ENCODE results near the gene LRP1-AS. TPM values are rescaled to one million over a fixed set of nuclear protein-coding genes. Genes with fewer than 3 reads are reported as not detected.
"Not testable (repeated sequence)": the region's sequence is repeated elsewhere in the genome, so short reads cannot be mapped to it uniquely, and the experiment has no call there.

LRP1-AS gene
- total and polyA plus RNA-seq, 4 donors = not detected

- intact Hi-C loops (cut with DNase I) = no loop called here
- WGBS, 2 donors = 0 to 1% methylated on average over 36 to 57 of the region's 57 CpGs
- H3K4me3 ChIP-seq (ENCODE audit: low read length in 2 of 2) = peak within 1 kb of the TSS; percentile 94 to 98
- H3K27ac ChIP-seq (ENCODE audit: low read depth in 1 of 2, low read length in 2 of 2) = peak within 1 kb of the TSS; percentile 31 to 88
- H3K36me3 ChIP-seq (ENCODE audit: control insufficient read depth in 1 of 2, insufficient read depth in 2 of 2, low read length in 1 of 2) = no peaks in the 10 kb centered on the region
- DNase-seq (peak; percentile 91 to 96), ATAC-seq (ENCODE audit: low FRiP score) (peak; percentile 88)
- H3K4me1 ChIP-seq (ENCODE audit: control insufficient read depth in 1 of 2, insufficient read depth in 2 of 2, low read length in 2 of 2) = peaks cover 4 to 8% of the 10 kb centered on the region in 2 donors
- no peaks in the 10 kb centered on the region for H3K27me3 ChIP-seq (ENCODE audit: control insufficient read depth in 1 of 2, insufficient read depth in 2 of 2, low read length in 1 of 2)
- H3K9me3 ChIP-seq (ENCODE audit: control insufficient read depth, low read length) = no peaks in the 10 kb centered on the region
Observed at GRCh38 chr12:57127726-57128518, 19.5 kb downstream of the LRP1-AS start, which contains the start of gene LRP1. Gene LRP1, plus strand, starts transcription at chr12:57128483. Its CDS starts 482 bp downstream, at chr12:57128965.

- DNase-seq (peak; percentile 88 to 89), ATAC-seq (ENCODE audit: low FRiP score) (peak; percentile 55)
- H3K4me1 ChIP-seq (ENCODE audit: control insufficient read depth in 1 of 2, insufficient read depth in 2 of 2, low read length in 2 of 2) = peaks cover 4% of the 10 kb centered on the region in 2 donors
- peak overlapping the region in 1 of 2 donors; percentile 23 for H3K27ac ChIP-seq (ENCODE audit: low read depth in 1 of 2, low read length in 2 of 2)
- no peaks in the 10 kb centered on the region for H3K27me3 ChIP-seq (ENCODE audit: control insufficient read depth in 1 of 2, insufficient read depth in 2 of 2, low read length in 1 of 2)
- H3K4me3 ChIP-seq (ENCODE audit: low read length in 2 of 2) = peak overlapping the region; percentile 55 to 94
- 2 to 3% methylated on average over 26 of the region's 26 CpGs for WGBS, 2 donors
- intact Hi-C loops (cut with DNase I) = no loop called here
- no peaks in the 10 kb centered on the region for H3K36me3 ChIP-seq (ENCODE audit: control insufficient read depth in 1 of 2, insufficient read depth in 2 of 2, low read length in 1 of 2)
- H3K9me3 ChIP-seq (ENCODE audit: control insufficient read depth, low read length) = no peaks in the 10 kb centered on the region
Observed at GRCh38 chr12:57127101-57127725, 20.2 kb downstream of the LRP1-AS start.

- H3K27ac ChIP-seq (ENCODE audit: low read depth in 1 of 2, low read length in 2 of 2) = peak overlapping the region in 1 of 2 donors; percentile 13
- no peak for DNase-seq
- intact Hi-C loops (cut with DNase I) = no loop called here
Observed at GRCh38 chr12:57126561-57126960, 20.9 kb downstream of the LRP1-AS start.

GRCh38 chr12:57126061-57126460, 21.4 kb downstream of the LRP1-AS start:
- Histone ChIP-seq H3K4me1 (ENCODE audit: control insufficient read depth in 1 of 2, insufficient read depth in 2 of 2, low read length in 2 of 2) (peaks cover 2 to 4% of the 10 kb centered on the region in 2 donors), H3K27me3 (ENCODE audit: control insufficient read depth in 1 of 2, insufficient read depth in 2 of 2, low read length in 1 of 2) (no peaks in the 10 kb centered on the region), H3K4me3 (ENCODE audit: low read length in 2 of 2) (no peak overlapping the region), H3K9me3 (ENCODE audit: control insufficient read depth, low read length) (no peaks in the 10 kb centered on the region), H3K27ac (ENCODE audit: low read depth in 1 of 2, low read length in 2 of 2) (no peak overlapping the region), H3K36me3 (ENCODE audit: control insufficient read depth in 1 of 2, insufficient read depth in 2 of 2, low read length in 1 of 2) (no peaks in the 10 kb centered on the region)
- intact Hi-C loops (cut with DNase I) = no loop called here
- no peak for ATAC-seq (ENCODE audit: low FRiP score)
- DNase-seq = no peak
- 94% methylated on average over 11 of the region's 11 CpGs for WGBS, 2 donors

More at GRCh38 chr12:57126561-57126960, 20.9 kb downstream of the LRP1-AS start:
- no peaks in the 10 kb centered on the region for H3K27me3 ChIP-seq (ENCODE audit: control insufficient read depth in 1 of 2, insufficient read depth in 2 of 2, low read length in 1 of 2)
- 43 to 46% methylated on average over 7 of the region's 7 CpGs for WGBS, 2 donors
- no peaks in the 10 kb centered on the region for H3K9me3 ChIP-seq (ENCODE audit: control insufficient read depth, low read length)
- no peak for ATAC-seq (ENCODE audit: low FRiP score)
- H3K4me1 ChIP-seq (ENCODE audit: control insufficient read depth in 1 of 2, insufficient read depth in 2 of 2, low read length in 2 of 2) = peaks cover 2 to 4% of the 10 kb centered on the region in 2 donors
- no peak overlapping the region for H3K4me3 ChIP-seq (ENCODE audit: low read length in 2 of 2)
- H3K36me3 ChIP-seq (ENCODE audit: control insufficient read depth in 1 of 2, insufficient read depth in 2 of 2, low read length in 1 of 2) = no peaks in the 10 kb centered on the region

GRCh38 chr12:57124261-57124877, 23.1 kb downstream of the LRP1-AS start:
- intact Hi-C loops (cut with DNase I) = loop anchor here (2.0 kb wide), 3 partner anchors 50 to 58 kb away; no protein-coding TSS in a partner anchor

GRCh38 chr12:57123813-57124212, 23.6 kb downstream of the LRP1-AS start:
- Histone ChIP-seq H3K27ac (ENCODE audit: low read depth in 1 of 2, low read length in 2 of 2) (no peak overlapping the region), H3K9me3 (ENCODE audit: control insufficient read depth, low read length) (no peaks in the 10 kb centered on the region), H3K27me3 (ENCODE audit: control insufficient read depth in 1 of 2, insufficient read depth in 2 of 2, low read length in 1 of 2) (no peaks in the 10 kb centered on the region), H3K36me3 (ENCODE audit: control insufficient read depth in 1 of 2, insufficient read depth in 2 of 2, low read length in 1 of 2) (no peaks in the 10 kb centered on the region), H3K4me1 (ENCODE audit: control insufficient read depth in 1 of 2, insufficient read depth in 2 of 2, low read length in 2 of 2) (no peaks in the 10 kb centered on the region), H3K4me3 (ENCODE audit: low read length in 2 of 2) (no peak overlapping the region)
- intact Hi-C loops (cut with DNase I) = loop anchor here (2.0 kb wide), 3 partner anchors 51 to 59 kb away; no protein-coding TSS in a partner anchor
- 26 to 28% methylated on average over 2 of the region's 2 CpGs for WGBS, 2 donors
- no peak for ATAC-seq (ENCODE audit: low FRiP score)
- no peak for DNase-seq

More at GRCh38 chr12:57124261-57124877, 23.1 kb downstream of the LRP1-AS start:
- Histone ChIP-seq H3K36me3 (ENCODE audit: control insufficient read depth in 1 of 2, insufficient read depth in 2 of 2, low read length in 1 of 2) (no peaks in the 10 kb centered on the region), H3K4me3 (ENCODE audit: low read length in 2 of 2) (no peak overlapping the region), H3K4me1 (ENCODE audit: control insufficient read depth in 1 of 2, insufficient read depth in 2 of 2, low read length in 2 of 2) (no peaks in the 10 kb centered on the region), H3K27me3 (ENCODE audit: control insufficient read depth in 1 of 2, insufficient read depth in 2 of 2, low read length in 1 of 2) (no peaks in the 10 kb centered on the region), H3K27ac (ENCODE audit: low read depth in 1 of 2, low read length in 2 of 2) (no peak overlapping the region), H3K9me3 (ENCODE audit: control insufficient read depth, low read length) (no peaks in the 10 kb centered on the region)
- WGBS, 2 donors = 13 to 14% methylated on average over 10 of the region's 10 CpGs
- peak in 1 of 2 donors; percentile 73 for DNase-seq
- ATAC-seq (ENCODE audit: low FRiP score) = peak; percentile 76

- DNase-seq; H3K36me3 ChIP-seq (ENCODE audit: control insufficient read depth in 1 of 2, insufficient read depth in 2 of 2, low read length in 1 of 2); H3K4me1 ChIP-seq (ENCODE audit: control insufficient read depth in 1 of 2, insufficient read depth in 2 of 2, low read length in 2 of 2); H3K27me3 ChIP-seq (ENCODE audit: control insufficient read depth in 1 of 2, insufficient read depth in 2 of 2, low read length in 1 of 2); H3K4me3 ChIP-seq (ENCODE audit: low read length in 2 of 2); intact Hi-C loops (cut with DNase I); ATAC-seq (ENCODE audit: low FRiP score); H3K27ac ChIP-seq (ENCODE audit: low read depth in 1 of 2, low read length in 2 of 2); H3K9me3 ChIP-seq (ENCODE audit: control insufficient read depth, low read length): not testable (repeated sequence)
- WGBS, 2 donors = 95 to 97% methylated on average over 11 of the region's 11 CpGs
Observed at GRCh38 chr12:57120718-57121117, 26.7 kb downstream of the LRP1-AS start.

GRCh38 chr12:57119294-57120085, 27.9 kb downstream of the LRP1-AS start:
- intact Hi-C loops (cut with DNase I) = no loop called here
- Histone ChIP-seq H3K9me3 (ENCODE audit: control insufficient read depth, low read length) (no peaks in the 10 kb centered on the region), H3K36me3 (ENCODE audit: control insufficient read depth in 1 of 2, insufficient read depth in 2 of 2, low read length in 1 of 2) (no peaks in the 10 kb centered on the region), H3K27ac (ENCODE audit: low read depth in 1 of 2, low read length in 2 of 2) (no peak overlapping the region), H3K4me1 (ENCODE audit: control insufficient read depth in 1 of 2, insufficient read depth in 2 of 2, low read length in 2 of 2) (no peaks in the 10 kb centered on the region), H3K4me3 (ENCODE audit: low read length in 2 of 2) (no peak overlapping the region), H3K27me3 (ENCODE audit: control insufficient read depth in 1 of 2, insufficient read depth in 2 of 2, low read length in 1 of 2) (no peaks in the 10 kb centered on the region)
- DNase-seq (no peak), ATAC-seq (ENCODE audit: low FRiP score) (no peak)
- WGBS, 2 donors = 91 to 92% methylated on average over 5 of the region's 5 CpGs

All from aorta (tissue), 5 donors.